Pulmonary artery endothelial cell (primary cell): Measurements from ENCODE around the gene TMEM178A. TPM values are rescaled to one million over a fixed set of nuclear protein-coding genes. Genes with fewer than 3 reads are reported as not detected.

Experiments used
- DNase-seq: peaks from one replicate; pipeline ENCODE4 v3.0.0-alpha.2; 2011; ENCODE audit warnings: low read depth, low spot score
- total RNA-seq: library from RNA; depleted of rRNA; stranded (reverse); fragments of >200 nt; gene quantifications from 2 replicates; pipeline ENCODE4 v1.2.3, GENCODE V29; 2014

Gene TMEM178A
- total RNA-seq, 1 donor from 2014 or later = 0.99 TPM

DNA sequence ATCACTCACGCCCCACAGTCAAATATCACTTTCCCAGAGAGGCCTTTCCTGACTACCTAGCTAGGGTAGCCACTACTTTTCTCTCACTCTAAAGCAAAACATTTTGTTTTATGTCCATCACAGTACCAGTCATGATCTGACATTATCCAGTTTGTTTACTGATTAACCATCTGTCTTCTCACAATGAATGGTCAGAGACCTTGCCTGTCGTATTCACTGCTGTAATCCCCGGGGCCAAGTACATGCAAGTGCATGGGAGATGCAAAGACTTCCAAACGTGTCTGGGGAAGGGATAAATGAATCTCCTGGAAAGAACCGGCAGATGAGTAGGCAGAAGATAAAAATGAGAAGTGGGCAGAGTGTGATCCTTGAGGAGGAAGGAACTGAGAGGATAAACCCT lies 73.7 kb downstream of the TMEM178A start:
- no peak for DNase-seq

DNA sequence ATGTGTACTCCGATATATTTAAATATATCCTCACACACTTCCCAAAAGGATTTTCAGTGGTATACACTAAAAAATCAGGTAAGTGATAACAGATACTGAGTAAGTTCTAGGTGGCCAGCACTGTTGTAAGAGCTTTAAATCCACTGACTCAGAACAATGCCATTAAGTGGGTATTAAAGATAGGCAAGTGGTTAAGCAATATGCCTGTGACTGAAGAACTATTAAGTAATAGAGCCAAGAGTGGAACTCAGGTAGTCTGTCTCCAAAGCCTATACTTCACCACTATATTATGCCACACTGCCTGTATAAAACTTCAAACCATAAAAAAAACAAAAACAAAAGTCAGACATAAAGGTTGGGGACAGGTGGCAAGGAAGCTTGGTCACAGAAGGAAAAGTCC lies 76.2 kb downstream of the TMEM178A start:
- DNase-seq = no peak

DNA sequence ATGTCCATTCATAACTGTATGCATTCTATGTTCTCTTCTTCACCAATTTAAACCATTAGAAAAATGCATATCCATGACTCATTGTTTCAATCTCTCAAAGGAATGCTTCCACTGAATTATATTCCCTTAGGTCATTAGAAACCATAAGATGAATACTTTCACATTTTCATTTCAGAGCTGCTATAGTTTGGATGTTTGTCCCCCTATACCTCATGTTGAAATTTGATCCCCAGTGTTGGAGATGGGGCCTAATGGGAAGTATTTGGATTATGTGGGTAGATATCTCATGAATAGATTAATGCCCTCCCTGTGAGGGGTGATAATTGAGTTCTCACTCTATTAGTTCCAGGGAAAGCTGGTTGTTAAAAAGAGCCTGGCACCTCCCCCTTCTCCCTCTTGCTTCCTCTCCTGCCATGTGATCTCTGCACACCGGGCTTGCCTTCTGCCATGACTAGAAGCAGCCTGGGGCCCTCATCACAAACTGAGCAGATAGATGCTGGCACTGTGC lies 77.6 kb downstream of the TMEM178A start:
- no peak for DNase-seq

DNA sequence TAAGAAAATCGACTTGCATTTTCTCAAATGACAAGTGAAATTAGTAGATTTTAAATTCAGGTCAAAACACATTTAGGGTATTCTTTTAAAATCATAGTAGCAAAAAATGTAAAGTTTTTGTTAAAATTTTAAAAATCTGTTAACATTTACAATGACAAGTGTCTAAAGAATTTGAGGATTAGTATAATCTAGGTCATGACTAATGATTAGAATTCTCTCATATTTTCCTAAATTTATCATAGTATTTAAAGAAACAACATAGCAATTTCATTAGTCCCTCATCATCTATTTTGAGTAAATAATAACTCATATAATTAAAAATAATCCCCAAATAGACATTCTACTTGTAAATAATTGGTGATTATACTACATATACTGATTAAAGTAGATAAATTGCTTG lies 89.7 kb downstream of the TMEM178A start:
- no peak for DNase-seq

GRCh38 chr2:39757156-39757555 lies 91.4 kb downstream of the TMEM178A start:
- no peak for DNase-seq

DNA sequence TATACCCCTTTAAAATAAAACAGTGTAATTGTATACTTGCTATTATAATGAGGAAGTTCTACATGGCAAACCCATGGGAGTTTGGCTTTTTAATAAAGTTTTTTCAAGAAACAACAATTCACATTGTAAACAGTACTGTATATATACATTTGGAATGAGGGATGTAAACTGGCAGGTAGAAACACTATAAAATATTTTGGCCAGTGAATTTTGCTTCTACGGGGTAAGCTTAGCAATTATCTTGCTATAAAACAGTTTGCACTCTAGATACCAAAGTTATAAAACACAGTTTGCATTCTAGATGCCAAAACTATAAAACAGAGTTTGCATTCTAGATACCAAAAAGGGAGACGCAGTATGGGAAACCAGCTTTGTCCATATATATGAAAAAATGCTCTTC lies 96.7 kb downstream of the TMEM178A start:
- no peak for DNase-seq

Other genes with a start within 250 kb of the TMEM178A start
- gene MAP4K3, start 228.6 kb upstream of the TMEM178A start, total RNA-seq = 17.9 and 19.1 TPM in 2 replicates
- gene THUMPD2, start 113.3 kb downstream of the TMEM178A start, total RNA-seq = 7.5 and 8.7 TPM in 2 replicates